Measurements from ENCODE around the gene AGPAT3.

Gene AGPAT3

GRCh38 chr21:43979654-43980053 lies 114.6 kb downstream of the AGPAT3 start:
- no peak overlapping the region for H3K23ac ChIP-seq (ENCODE audit: low read length in 2 of 2)
- peaks cover 18 to 45% of the 10 kb centered on the region in 2 experiments for H3K36me3 ChIP-seq (ENCODE audit: control insufficient read depth in 1 of 2, insufficient read depth in 2 of 2, low read depth in 1 of 2, low read length in 2 of 2)
- H3K4me3 ChIP-seq (ENCODE audit: insufficient read depth in 1 of 2, low read depth in 1 of 2, low read length in 2 of 2): no peak overlapping the region
- peaks cover 28% of the 10 kb centered on the region for H3K4me1 ChIP-seq (ENCODE audit: control insufficient read depth, insufficient read depth, low read depth, low read length)
- H2AFZ ChIP-seq (ENCODE audit: low read depth, low read length): no peak overlapping the region
- H2AK5ac ChIP-seq (ENCODE audit: low read length, severe bottlenecking): no peak overlapping the region
- H3K27ac ChIP-seq (ENCODE audit: low read length, poor library complexity, severe bottlenecking): no peak overlapping the region
- H3K4me2 ChIP-seq (ENCODE audit: low read length, poor library complexity, severe bottlenecking): no peak overlapping the region
- no peak overlapping the region for H3K18ac ChIP-seq (ENCODE audit: low read depth in 1 of 2, low read length in 2 of 2)
- no peak for DNase-seq
- 91% methylated on average over 7 of the region's 7 CpGs for WGBS
- H3K9me3 ChIP-seq (ENCODE audit: control insufficient read depth, low read length): no peaks in the 10 kb centered on the region
- H2BK12ac ChIP-seq (ENCODE audit: low read length in 2 of 2): no peak overlapping the region
- no peak overlapping the region for H4K8ac ChIP-seq (ENCODE audit: low read length)
- H2BK5ac ChIP-seq (ENCODE audit: low read depth, low read length, poor library complexity, severe bottlenecking): no peak overlapping the region
- no peak overlapping the region for H2BK15ac ChIP-seq (ENCODE audit: low read depth, poor library complexity, severe bottlenecking)
- no peaks in the 10 kb centered on the region for H3K27me3 ChIP-seq (ENCODE audit: control insufficient read depth in 1 of 2, insufficient read depth in 1 of 2, low read length in 2 of 2)
- H3K9ac ChIP-seq (ENCODE audit: low read length): no peak overlapping the region
- H2BK120ac ChIP-seq (ENCODE audit: low read depth, low read length): no peak overlapping the region
- H4K91ac ChIP-seq (ENCODE audit: low read length): no peak overlapping the region
- H3K4ac ChIP-seq (ENCODE audit: low read depth in 1 of 2, low read length in 2 of 2): no peak overlapping the region
- no peaks in the 10 kb centered on the region for H3K79me1 ChIP-seq (replicated peaks; ENCODE audit: low read length, poor library complexity, severe bottlenecking)
- no peak overlapping the region for H3K14ac ChIP-seq (ENCODE audit: low read length in 2 of 2)

GRCh38 chr21:43981151-43981870 lies 116.3 kb downstream of the AGPAT3 start:
- 89% methylated on average over 26 of the region's 26 CpGs for WGBS
- Histone ChIP-seq H2BK120ac (ENCODE audit: low read depth, low read length) (no peak overlapping the region), H2AFZ (ENCODE audit: low read depth, low read length) (no peak overlapping the region), H4K91ac (ENCODE audit: low read length) (peak overlapping the region; percentile 25), H2BK5ac (ENCODE audit: low read depth, low read length, poor library complexity, severe bottlenecking) (no peak overlapping the region), H3K23ac (ENCODE audit: low read length in 2 of 2) (no peak overlapping the region), H3K4ac (ENCODE audit: low read depth in 1 of 2, low read length in 2 of 2) (no peak overlapping the region), H2BK12ac (ENCODE audit: low read length in 2 of 2) (no peak overlapping the region), H3K18ac (ENCODE audit: low read depth in 1 of 2, low read length in 2 of 2) (no peak overlapping the region), H3K36me3 (ENCODE audit: control insufficient read depth in 1 of 2, insufficient read depth in 2 of 2, low read depth in 1 of 2, low read length in 2 of 2) (peaks cover 18 to 49% of the 10 kb centered on the region in 2 experiments), H3K14ac (ENCODE audit: low read length in 2 of 2) (no peak overlapping the region), H3K27ac (ENCODE audit: low read length, poor library complexity, severe bottlenecking) (no peak overlapping the region), H2BK15ac (ENCODE audit: low read depth, poor library complexity, severe bottlenecking) (no peak overlapping the region), H3K79me1 (replicated peaks; ENCODE audit: low read length, poor library complexity, severe bottlenecking) (no peaks in the 10 kb centered on the region), H3K4me3 (ENCODE audit: insufficient read depth in 1 of 2, low read depth in 1 of 2, low read length in 2 of 2) (peak overlapping the region in 1 of 2 experiments; percentile 1), H4K8ac (ENCODE audit: low read length) (peak overlapping the region; percentile 53), H3K27me3 (ENCODE audit: control insufficient read depth in 1 of 2, insufficient read depth in 1 of 2, low read length in 2 of 2) (peaks cover 0 to 4% of the 10 kb centered on the region in 2 experiments), H2AK5ac (ENCODE audit: low read length, severe bottlenecking) (no peak overlapping the region), H3K4me2 (ENCODE audit: low read length, poor library complexity, severe bottlenecking) (no peak overlapping the region), H3K9ac (ENCODE audit: low read length) (no peak overlapping the region), H3K4me1 (ENCODE audit: control insufficient read depth, insufficient read depth, low read depth, low read length) (peaks cover 26% of the 10 kb centered on the region), H3K9me3 (ENCODE audit: control insufficient read depth, low read length) (no peaks in the 10 kb centered on the region)
- no peak for DNase-seq

GRCh38 chr21:43981871-43982210 lies 116.8 kb downstream of the AGPAT3 start:
- Histone ChIP-seq H3K23ac (ENCODE audit: low read length in 2 of 2) (no peak overlapping the region), H3K4me1 (ENCODE audit: control insufficient read depth, insufficient read depth, low read depth, low read length) (peaks cover 26% of the 10 kb centered on the region), H3K79me1 (replicated peaks; ENCODE audit: low read length, poor library complexity, severe bottlenecking) (no peaks in the 10 kb centered on the region), H3K18ac (ENCODE audit: low read depth in 1 of 2, low read length in 2 of 2) (no peak overlapping the region), H3K27me3 (ENCODE audit: control insufficient read depth in 1 of 2, insufficient read depth in 1 of 2, low read length in 2 of 2) (peaks cover 0 to 9% of the 10 kb centered on the region in 2 experiments), H3K27ac (ENCODE audit: low read length, poor library complexity, severe bottlenecking) (no peak overlapping the region), H2AK5ac (ENCODE audit: low read length, severe bottlenecking) (peak overlapping the region; percentile 37), H4K91ac (ENCODE audit: low read length) (no peak overlapping the region), H2BK5ac (ENCODE audit: low read depth, low read length, poor library complexity, severe bottlenecking) (no peak overlapping the region), H3K9ac (ENCODE audit: low read length) (no peak overlapping the region), H3K14ac (ENCODE audit: low read length in 2 of 2) (no peak overlapping the region), H3K4me2 (ENCODE audit: low read length, poor library complexity, severe bottlenecking) (no peak overlapping the region), H3K4me3 (ENCODE audit: insufficient read depth in 1 of 2, low read depth in 1 of 2, low read length in 2 of 2) (peak overlapping the region in 1 of 2 experiments; percentile 20), H2AFZ (ENCODE audit: low read depth, low read length) (no peak overlapping the region), H4K8ac (ENCODE audit: low read length) (no peak overlapping the region), H2BK15ac (ENCODE audit: low read depth, poor library complexity, severe bottlenecking) (no peak overlapping the region), H2BK120ac (ENCODE audit: low read depth, low read length) (no peak overlapping the region), H3K36me3 (ENCODE audit: control insufficient read depth in 1 of 2, insufficient read depth in 2 of 2, low read depth in 1 of 2, low read length in 2 of 2) (peaks cover 18 to 49% of the 10 kb centered on the region in 2 experiments), H3K9me3 (ENCODE audit: control insufficient read depth, low read length) (no peaks in the 10 kb centered on the region), H3K4ac (ENCODE audit: low read depth in 1 of 2, low read length in 2 of 2) (no peak overlapping the region), H2BK12ac (ENCODE audit: low read length in 2 of 2) (no peak overlapping the region)
- WGBS: 67% methylated on average over 10 of the region's 13 CpGs
- DNase-seq: no peak

- no peak overlapping the region for H3K23ac ChIP-seq (ENCODE audit: low read length in 2 of 2)
- H2AFZ ChIP-seq (ENCODE audit: low read depth, low read length): no peak overlapping the region
- no peak overlapping the region for H3K18ac ChIP-seq (ENCODE audit: low read depth in 1 of 2, low read length in 2 of 2)
- WGBS: 94% methylated on average over 30 of the region's 32 CpGs
- no peak overlapping the region for H2BK120ac ChIP-seq (ENCODE audit: low read depth, low read length)
- H3K36me3 ChIP-seq (ENCODE audit: control insufficient read depth in 1 of 2, insufficient read depth in 2 of 2, low read depth in 1 of 2, low read length in 2 of 2): peaks cover 18 to 49% of the 10 kb centered on the region in 2 experiments
- H2BK5ac ChIP-seq (ENCODE audit: low read depth, low read length, poor library complexity, severe bottlenecking): no peak overlapping the region
- DNase-seq: no peak
- H3K9me3 ChIP-seq (ENCODE audit: control insufficient read depth, low read length): no peaks in the 10 kb centered on the region
- no peak overlapping the region for H4K8ac ChIP-seq (ENCODE audit: low read length)
- no peak overlapping the region for H3K27ac ChIP-seq (ENCODE audit: low read length, poor library complexity, severe bottlenecking)
- H2BK12ac ChIP-seq (ENCODE audit: low read length in 2 of 2): no peak overlapping the region
- peaks cover 0 to 17% of the 10 kb centered on the region in 2 experiments for H3K27me3 ChIP-seq (ENCODE audit: control insufficient read depth in 1 of 2, insufficient read depth in 1 of 2, low read length in 2 of 2)
- H2BK15ac ChIP-seq (ENCODE audit: low read depth, poor library complexity, severe bottlenecking): no peak overlapping the region
- H3K14ac ChIP-seq (ENCODE audit: low read length in 2 of 2): no peak overlapping the region
- H4K91ac ChIP-seq (ENCODE audit: low read length): no peak overlapping the region
- no peak overlapping the region for H3K4ac ChIP-seq (ENCODE audit: low read depth in 1 of 2, low read length in 2 of 2)
- peaks cover 24% of the 10 kb centered on the region for H3K4me1 ChIP-seq (ENCODE audit: control insufficient read depth, insufficient read depth, low read depth, low read length)
- H2AK5ac ChIP-seq (ENCODE audit: low read length, severe bottlenecking): no peak overlapping the region
- no peak overlapping the region for H3K4me3 ChIP-seq (ENCODE audit: insufficient read depth in 1 of 2, low read depth in 1 of 2, low read length in 2 of 2)
- H3K9ac ChIP-seq (ENCODE audit: low read length): no peak overlapping the region
- no peaks in the 10 kb centered on the region for H3K79me1 ChIP-seq (replicated peaks; ENCODE audit: low read length, poor library complexity, severe bottlenecking)
- no peak overlapping the region for H3K4me2 ChIP-seq (ENCODE audit: low read length, poor library complexity, severe bottlenecking)
Measured at GRCh38 chr21:43982489-43983078, 117.6 kb downstream of the AGPAT3 start.

Measured in mesenchymal stem cell (in vitro differentiated cells and primary cell).